Subcutaneous adipose tissue (tissue), 4 donors: ENCODE data around the gene PXMP4. TPM values are rescaled to one million over a fixed set of nuclear protein-coding genes. Genes with fewer than 3 reads are reported as not detected.

Source experiments
- CTCF ChIP-seq: fragments of 450-650 bp; IDR thresholded peaks from one replicate; pipeline ENCODE4 v1.5.1; 2016; ENCODE audit warnings: low read depth, mild to moderate bottlenecking, control low read depth, antibody characterized with exemption, moderate library complexity
- total RNA-seq, 4 donors: library from RNA; depleted of rRNA; stranded (reverse); fragments of >200 nt; gene quantifications; one replicate each; pipeline ENCODE4 v1.1.0, GENCODE V29; 2016

The PXMP4 gene
- total RNA-seq, 4 donors from 2014 or later, result 2.0 to 7.0 (median 4.3) TPM

- TF ChIP-seq CTCF, result no peak
Measured at GRCh38 chr20:33721391-33722140, 1.5 kb upstream of the PXMP4 start.

GRCh38 chr20:33719277-33719988 is 677 bp downstream of the PXMP4 start:
- no peak for TF ChIP-seq CTCF

GRCh38 chr20:33716498-33716897 is 3.6 kb downstream of the PXMP4 start:
- no peak for TF ChIP-seq CTCF

GRCh38 chr20:33713865-33714367 is 6.2 kb downstream of the PXMP4 start:
- no peak for TF ChIP-seq CTCF

GRCh38 chr20:33711446-33711738 is 8.7 kb downstream of the PXMP4 start:
- no peak for TF ChIP-seq CTCF

GRCh38 chr20:33710681-33711445 is 9.2 kb downstream of the PXMP4 start:
- TF ChIP-seq CTCF, result no peak
